GM06990 (cell line): ENCODE results near the gene GMNN.

ENCODE experiments used
- DNase-seq: peaks from one replicate; pipeline ENCODE4 v3.0.0-alpha.2; 2011; ENCODE audit not compliant: insufficient read length; ENCODE audit errors: extremely low read depth
- H3K27me3 ChIP-seq: replicated peaks from 2 replicates; pipeline ENCODE4 v1.6.0; 2011; ENCODE audit warnings: low read length; ENCODE audit not compliant: control insufficient read depth, insufficient read depth
- H3K36me3 ChIP-seq: 2 replicates; pipeline ENCODE4 v1.5.1; 2011; ENCODE audit warnings: low read length; ENCODE audit not compliant: control insufficient read depth, insufficient read depth
- H3K4me3 ChIP-seq: replicated peaks from 2 replicates; pipeline ENCODE4 v1.5.1; 2011; ENCODE audit warnings: low read depth, mild to moderate bottlenecking, control low read depth, low read length
- CTCF ChIP-seq: IDR thresholded peaks from 2 replicates; pipeline ENCODE4 v1.5.1; 2011; ENCODE audit warnings: low read length, control low read depth, mild to moderate bottlenecking, inconsistent platforms; ENCODE audit not compliant: insufficient read depth, poor library complexity, severe bottlenecking

Gene GMNN

GRCh38 chr6:24796616-24797290 is 22.0 kb downstream of the GMNN start:
- Histone ChIP-seq H3K27me3 (no peaks in the 10 kb centered on the region), H3K4me3 (no peak overlapping the region), H3K36me3 (no peaks in the 10 kb centered on the region)
- TF ChIP-seq CTCF = no peak
- DNase-seq = no peak

GRCh38 chr6:24797596-24798216 is 23.0 kb downstream of the GMNN start:
- no peaks in the 10 kb centered on the region for H3K36me3 ChIP-seq
- TF ChIP-seq CTCF = no peak
- no peak for DNase-seq
- H3K4me3 ChIP-seq = no peak overlapping the region
- no peaks in the 10 kb centered on the region for H3K27me3 ChIP-seq

DNA sequence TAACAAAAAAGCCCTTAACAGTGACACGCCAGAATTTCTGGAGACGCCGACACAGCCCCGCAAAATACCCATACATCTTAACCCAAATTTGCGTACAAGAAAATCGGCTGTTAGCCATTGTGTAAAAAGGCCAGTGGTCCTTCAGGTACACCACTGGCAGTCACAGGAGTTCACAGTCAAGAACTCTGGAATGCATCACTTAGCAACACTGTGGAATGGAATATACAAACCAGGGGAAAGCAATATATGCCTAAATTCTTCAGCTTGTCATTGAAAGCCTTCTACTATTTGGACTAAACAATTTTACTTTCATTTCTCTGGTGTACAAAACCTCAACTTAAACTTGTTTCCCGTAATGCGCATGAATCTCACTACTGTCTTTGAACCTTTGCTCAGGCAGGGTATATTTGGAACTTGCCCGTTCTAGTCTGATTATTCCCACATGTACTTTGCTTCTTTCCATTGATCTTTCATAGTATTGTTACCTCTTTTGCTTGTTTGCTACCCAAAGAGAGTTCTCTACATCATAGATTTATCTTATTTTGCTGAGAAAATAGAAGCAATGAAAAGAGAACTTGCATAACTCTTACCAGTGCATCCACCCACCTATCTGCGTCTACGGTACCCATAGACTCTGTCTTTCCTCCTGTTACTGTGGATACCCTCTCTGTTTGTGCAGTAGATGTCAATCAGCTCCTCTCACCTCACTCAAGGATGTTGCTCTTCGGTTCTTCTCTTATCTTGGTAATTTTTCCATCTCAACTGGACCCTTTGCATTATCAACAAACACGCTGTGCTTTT is 24.2 kb downstream of the GMNN start, which contains the start of gene ARMH2:
Gene ARMH2 (minus strand): TSS at position 178 of the 801 bp plus-strand sequence. CDS start 60 bp downstream, at position 118.
- Histone ChIP-seq H3K4me3 (no peak within 1 kb of the TSS), H3K27me3 (no peaks in the 10 kb centered on the region), H3K36me3 (no peaks in the 10 kb centered on the region; the same call in 1 of the 2 replicates)
- no peak for TF ChIP-seq CTCF
- DNase-seq = no peak

- TF ChIP-seq CTCF = no peak
- Histone ChIP-seq H3K27me3 (no peaks in the 10 kb centered on the region), H3K36me3 (no peaks in the 10 kb centered on the region; the same call in 1 of the 2 replicates), H3K4me3 (no peak overlapping the region)
- no peak for DNase-seq
Measured at GRCh38 chr6:24799541-24799915, 24.8 kb downstream of the GMNN start.

DNA sequence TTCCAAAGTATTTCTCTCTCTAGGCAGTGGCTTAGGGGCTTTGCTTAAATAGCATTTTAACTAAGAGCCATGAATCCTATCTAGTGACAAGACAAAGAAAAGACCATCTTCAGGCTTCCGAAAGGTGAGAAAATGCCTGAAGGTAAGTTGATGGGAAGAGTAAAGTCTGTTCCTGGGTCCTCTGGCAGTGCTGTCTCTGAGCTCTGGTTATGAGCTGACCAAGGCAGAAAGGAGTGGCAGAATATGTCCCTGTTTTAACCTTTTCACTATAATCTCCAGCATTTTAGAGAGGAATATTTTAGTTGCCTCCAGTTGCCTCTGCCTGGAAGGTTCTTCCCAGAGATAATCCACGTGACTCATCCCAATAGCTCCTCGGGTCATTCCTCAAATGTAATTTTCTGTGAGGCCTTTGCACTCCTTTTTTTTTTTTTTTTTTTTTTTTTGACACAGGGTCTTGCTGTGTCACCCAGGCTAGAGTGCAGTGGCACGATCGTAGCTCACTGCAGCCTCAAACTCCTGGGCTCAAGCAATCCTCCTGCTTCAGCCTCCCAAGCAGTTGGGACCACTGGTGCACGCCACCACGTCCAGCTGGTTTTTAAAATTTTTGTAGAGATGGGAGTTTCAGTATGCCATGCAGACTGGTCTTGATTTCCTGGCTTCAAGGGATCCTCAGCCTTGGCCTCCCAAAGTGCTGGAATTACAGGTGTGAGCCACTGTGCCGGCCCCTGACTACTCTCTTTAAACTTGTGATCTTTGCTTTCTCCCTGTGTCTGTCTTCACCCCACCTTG is 27.7 kb downstream of the GMNN start:
- TF ChIP-seq CTCF = no peak
- Histone ChIP-seq H3K36me3 (peaks cover under 1% of the 10 kb centered on the region), H3K4me3 (no peak overlapping the region), H3K27me3 (no peaks in the 10 kb centered on the region)
- no peak for DNase-seq
